ENCODE measurements around the gene SEC14L2.

DNA sequence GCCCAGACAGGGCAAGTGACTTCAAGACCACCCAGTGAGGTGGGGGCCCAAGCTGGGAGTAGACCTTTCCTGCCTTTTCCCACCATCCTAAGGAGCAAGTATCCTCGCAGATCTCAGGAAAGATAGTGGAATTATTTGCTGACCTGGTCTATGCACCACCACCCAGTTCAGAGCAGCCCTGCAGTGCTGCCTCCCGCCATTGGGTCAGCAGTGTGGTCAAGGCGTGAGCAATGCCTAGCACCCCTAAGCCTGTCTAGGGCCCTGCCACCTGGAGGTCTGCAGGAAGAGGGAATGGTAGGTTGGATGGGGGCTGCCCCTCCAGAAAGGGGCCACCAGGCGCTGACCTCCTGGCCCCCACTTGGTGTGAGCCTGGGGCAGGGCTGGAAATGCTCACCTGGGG, 35.3 kb downstream of the SEC14L2 start:
- TF ChIP-seq POLR2A (IDR thresholded peaks at IDR 0.05) (no peak), CTCF (IDR thresholded peaks at IDR 0.05) (no peak)

Measured in lower leg skin (tissue), 3 donors.